ENCODE data around the gene RRP15.

Gene RRP15

DNA sequence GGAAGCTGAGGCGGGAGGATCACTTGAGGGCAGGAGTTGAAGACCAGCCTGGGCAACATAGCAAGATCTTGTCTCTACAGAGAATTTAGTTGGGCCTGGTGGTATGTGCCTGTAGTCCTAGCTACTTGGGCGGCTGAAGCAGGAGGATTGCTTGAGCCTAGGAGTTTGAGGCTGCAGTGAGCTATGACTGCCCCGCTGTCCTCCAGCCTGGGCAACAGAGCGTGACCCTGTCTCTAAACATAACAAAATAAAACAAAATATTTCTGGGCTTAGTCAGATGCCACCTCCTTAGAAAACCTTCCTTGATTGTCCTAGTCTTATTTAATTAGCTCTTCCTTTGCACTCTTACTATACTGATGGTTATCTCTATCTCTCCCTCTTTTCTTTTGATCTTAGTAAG lies 68.6 kb downstream of the RRP15 start:
- H3K4me3 ChIP-seq (ENCODE audit: low read depth, low read length) = no peak overlapping the region
- no peak for DNase-seq (ENCODE audit: low read depth)

DNA sequence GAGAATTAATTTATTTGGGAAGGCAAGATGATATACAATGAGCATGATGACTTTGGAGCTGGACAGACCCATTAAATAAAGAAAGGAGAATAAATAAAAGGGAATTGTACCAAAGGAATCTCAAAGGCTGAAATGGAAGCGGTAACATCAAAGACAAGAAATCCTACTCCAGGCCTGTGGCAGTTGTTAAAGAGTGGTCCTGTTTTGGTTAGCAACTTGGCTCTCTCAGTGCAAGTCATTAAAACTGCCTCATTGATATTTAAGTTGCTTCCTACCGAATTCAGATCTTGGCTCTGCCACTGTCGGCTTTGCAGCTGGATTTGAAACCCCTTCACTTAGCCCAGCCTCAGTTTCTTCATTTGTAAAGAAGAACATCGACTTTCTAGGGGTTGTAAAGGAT lies 70.2 kb downstream of the RRP15 start:
- DNase-seq (ENCODE audit: low read depth) = no peak
- H3K4me3 ChIP-seq (ENCODE audit: low read depth, low read length) = no peak overlapping the region

DNA sequence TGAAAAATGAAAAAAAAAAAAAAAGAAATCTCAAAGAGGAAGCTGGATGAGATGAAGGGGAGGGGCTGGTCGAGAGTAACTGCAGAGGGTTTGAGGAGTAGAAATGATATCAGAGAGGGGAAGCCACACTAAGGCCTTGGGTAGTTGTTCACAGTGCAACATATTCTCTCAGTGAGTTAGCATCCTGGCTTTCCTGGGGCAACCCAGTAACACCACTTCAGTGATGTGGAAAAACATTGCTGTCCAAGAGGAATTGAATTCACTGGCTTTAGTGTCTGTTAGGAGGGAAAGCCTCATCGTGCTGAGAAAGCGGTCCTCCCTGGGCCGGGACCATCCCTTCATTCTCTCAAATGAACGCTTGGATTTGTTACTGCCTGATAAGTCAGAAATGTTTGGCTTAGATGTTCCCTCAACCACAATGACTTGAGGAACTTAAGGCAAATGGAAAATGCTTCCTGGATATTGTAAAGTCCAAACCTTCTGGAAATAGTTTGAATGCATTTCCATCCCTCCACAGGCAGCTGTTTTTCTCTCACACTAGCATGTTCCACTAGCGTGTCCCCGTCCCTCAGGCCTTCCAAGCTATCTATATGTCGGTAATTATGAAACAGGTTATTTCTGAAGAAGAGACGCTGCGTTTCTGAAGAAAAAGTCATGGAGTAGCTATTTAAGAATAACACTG lies 72.3 kb downstream of the RRP15 start:
- DNase-seq (ENCODE audit: low read depth) = no peak
- no peak overlapping the region for H3K4me3 ChIP-seq (ENCODE audit: low read depth, low read length)

DNA sequence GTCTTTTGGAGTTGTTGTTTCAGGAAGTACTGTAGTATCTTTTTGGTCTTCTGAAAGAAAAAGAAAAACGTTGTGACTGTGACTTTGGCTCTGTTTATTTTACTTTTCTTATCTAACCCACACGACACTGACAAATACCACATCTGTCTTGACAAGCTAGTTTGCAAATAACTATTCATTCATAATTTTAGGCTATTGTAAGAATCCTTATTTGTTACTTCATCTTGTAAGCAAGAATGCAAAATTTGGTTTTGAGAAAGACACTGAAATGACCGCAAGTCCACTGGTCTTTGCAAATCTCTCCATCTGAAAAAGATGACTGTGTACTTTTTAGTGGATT lies 72.8 kb downstream of the RRP15 start:
- DNase-seq (ENCODE audit: low read depth) = no peak
- H3K4me3 ChIP-seq (ENCODE audit: low read depth, low read length) = no peak overlapping the region

DNA sequence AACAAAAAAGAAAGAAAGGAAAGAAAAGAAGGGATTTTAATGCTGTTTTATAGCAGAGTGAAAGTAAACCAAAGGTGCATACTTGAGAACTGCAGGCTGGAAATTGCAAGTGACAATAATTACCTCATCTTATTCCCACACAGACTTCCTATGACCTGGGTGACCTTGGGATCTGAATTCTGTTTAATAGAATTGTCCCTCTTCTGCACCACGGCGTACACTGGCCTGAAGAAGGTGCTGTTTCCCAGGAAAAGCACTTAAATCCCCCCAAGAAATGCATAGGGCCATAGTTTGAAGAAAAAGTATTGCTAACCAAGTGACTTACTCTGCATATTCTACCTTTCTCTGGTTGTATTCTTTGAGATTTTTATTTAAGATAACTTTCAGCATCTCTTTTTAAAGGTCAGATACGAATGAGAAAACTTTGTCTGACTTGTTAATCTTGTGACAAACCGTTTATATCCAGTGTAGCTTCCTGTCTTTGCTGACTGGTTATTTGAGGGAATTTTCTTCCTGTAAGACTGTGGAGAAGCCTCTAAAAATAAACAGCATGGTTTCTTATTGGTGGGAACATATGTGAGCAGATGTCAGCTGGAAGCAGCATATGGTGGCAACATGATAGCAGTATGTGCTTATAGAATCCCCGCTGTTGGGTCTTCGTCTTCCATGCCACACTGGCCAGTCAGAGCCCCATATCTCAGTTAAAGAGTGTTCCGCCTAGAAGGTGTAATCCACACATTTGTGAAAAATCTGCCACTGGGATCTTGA lies 76.4 kb downstream of the RRP15 start:
- no peak for DNase-seq (ENCODE audit: low read depth)
- H3K4me3 ChIP-seq (ENCODE audit: low read depth, low read length) = no peak overlapping the region

DNA sequence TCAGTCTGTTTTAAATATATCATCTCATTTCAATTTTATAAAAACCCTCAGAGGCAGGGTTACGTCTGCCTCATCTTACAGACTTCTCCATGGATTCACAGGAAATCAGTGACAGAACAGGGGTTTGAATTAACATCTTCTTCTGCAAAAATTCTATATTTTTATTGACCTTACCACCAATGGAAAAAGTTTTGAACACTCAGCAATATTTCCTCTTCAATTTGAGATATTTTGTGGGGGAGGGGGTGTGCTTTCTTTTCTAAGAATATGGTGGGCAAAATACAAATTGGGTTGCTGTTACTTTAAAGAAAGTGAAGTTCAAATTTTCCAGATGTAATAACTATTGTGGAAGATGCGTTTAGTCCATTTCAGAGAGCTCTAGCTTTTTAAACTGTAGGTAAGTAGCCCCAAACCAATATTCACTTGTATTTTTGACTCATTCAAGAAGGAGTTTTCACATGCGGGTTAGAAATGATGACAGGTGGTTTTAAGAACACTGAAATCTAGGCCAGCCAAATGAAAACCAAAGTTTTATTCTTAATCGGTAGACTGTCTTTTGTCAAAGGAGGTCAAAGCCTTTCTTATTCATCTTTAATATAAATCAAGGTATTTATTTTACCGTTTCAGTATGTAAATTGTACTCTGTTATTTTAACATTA lies 77.5 kb downstream of the RRP15 start:
- H3K4me3 ChIP-seq (ENCODE audit: low read depth, low read length) = no peak overlapping the region
- DNase-seq (ENCODE audit: low read depth) = no peak

DNA sequence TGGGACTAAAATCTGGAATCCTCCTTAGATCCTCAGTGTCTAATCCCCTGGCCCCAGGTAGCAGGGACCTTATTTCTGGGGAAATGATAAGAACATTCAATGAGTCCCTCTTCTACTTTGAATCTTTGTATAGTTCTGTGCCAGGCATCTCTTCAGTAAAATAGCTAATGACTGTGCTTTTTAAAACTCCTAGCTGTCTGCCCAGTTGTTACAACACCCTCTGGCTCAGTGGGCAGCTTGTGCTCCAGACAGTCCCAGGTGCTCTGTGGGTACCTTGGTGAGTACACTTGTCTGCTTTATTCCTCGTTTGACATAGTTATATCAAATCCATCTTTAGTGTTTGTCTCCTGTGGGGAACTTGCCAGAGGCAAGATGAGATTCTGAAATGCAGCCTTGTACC lies 78.0 kb downstream of the RRP15 start:
- H3K4me3 ChIP-seq (ENCODE audit: low read depth, low read length) = no peak overlapping the region
- DNase-seq (ENCODE audit: low read depth) = no peak

DNA sequence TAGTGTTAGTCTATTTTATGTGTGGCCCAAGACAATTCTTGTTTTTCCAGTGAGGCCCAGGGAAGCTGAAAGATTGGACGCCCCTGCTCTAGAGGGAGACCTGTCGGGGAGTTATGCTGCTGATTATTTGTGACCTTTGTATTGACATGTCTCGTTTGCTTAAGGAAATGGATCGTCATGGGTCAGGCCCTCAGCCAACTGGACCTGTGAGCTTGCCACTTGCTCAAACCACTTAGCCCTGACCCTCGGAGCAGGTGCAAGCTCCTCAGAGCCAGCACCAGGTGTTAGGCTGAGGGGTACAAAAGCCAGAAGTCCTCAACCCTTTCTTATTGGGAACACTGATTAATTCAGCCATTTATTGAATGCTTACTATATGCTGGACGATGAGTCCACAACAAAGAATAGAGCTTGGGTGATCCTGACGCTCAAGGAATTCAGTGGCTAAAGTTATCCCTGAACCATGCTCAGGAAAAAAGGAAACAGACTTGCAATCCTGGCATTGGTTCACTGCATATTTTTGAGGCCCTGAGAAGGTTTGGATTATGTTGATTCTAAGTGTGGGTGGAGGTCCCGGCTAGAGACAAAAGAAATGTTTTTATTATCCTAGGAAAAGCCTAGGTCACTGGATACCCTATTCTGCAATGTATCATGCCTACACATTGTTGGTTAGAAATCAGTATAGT lies 79.1 kb downstream of the RRP15 start:
- no peak overlapping the region for H3K4me3 ChIP-seq (ENCODE audit: low read depth, low read length)
- no peak for DNase-seq (ENCODE audit: low read depth)

DNA sequence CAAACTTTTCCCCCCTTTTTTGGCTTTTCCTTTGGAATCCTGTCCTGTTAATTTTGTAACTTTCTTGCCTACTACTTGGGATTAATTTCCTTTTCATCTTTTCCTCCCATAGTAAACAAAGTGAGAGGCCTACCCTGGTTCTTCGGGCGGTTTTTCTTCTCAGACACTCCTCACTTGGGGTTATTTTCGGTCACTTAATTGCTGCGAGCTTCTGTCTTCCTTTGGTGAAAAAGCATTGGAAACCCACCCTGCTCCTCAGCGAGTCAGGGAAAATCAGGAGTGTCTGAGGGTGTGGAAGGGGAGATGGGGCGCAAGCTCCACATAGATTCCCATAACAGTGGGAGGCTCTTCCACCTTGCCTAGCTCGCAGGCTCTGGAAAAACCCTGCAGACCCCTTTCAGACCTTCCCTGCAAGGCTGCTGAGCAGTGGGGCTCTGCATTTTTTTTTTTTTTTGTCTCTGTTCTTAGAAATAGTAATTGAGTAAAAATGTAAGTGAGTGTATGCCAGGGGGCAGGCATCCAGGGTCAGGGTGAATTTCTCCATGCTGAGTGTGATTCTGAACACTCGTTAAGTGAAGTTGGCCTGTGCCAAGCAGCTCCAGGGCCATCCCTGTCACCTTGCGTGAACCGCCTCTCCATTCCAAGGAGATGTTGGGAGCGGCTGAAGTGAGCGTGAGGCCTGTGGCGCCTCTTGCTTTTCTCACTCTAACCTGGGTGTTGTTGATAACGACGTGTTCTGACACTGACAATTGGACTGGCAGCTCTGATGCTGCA lies 80.3 kb downstream of the RRP15 start:
- no peak overlapping the region for H3K4me3 ChIP-seq (ENCODE audit: low read depth, low read length)
- no peak for DNase-seq (ENCODE audit: low read depth)

DNA sequence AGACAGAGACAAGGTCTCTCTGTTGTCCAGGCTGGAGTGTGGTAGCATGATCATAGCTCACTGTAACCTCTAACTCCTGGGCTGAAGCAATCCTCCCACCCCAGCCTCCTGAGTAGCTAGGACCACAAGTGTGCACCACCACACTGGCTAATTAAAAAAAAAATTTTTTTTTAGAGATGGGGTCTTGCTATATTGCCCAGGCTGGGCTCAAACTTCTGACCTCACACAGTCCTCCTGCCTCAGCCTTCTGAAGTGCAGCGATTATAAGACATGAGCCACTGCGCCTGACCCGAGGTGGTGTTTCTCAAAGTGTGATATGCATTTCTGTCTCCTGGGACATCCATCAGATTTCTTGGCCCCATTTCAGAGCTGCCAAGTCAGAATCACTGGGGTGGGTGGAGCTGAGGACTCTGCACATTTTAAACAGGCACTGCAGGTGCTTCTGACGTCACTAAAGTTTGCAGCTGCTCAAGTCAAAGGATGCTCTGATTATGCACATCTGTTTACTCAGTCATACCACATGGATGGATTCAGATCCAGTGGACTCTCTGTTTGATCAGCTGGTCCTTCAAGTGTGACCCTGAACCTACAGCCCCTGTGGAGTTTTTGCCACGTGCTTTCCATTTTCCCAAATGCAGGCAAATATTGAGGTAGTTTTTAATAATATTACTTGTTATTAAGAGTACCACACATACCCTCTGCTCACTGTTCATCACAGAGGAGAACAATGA lies 81.4 kb downstream of the RRP15 start:
- no peak for DNase-seq (ENCODE audit: low read depth)
- H3K4me3 ChIP-seq (ENCODE audit: low read depth, low read length) = no peak overlapping the region

DNA sequence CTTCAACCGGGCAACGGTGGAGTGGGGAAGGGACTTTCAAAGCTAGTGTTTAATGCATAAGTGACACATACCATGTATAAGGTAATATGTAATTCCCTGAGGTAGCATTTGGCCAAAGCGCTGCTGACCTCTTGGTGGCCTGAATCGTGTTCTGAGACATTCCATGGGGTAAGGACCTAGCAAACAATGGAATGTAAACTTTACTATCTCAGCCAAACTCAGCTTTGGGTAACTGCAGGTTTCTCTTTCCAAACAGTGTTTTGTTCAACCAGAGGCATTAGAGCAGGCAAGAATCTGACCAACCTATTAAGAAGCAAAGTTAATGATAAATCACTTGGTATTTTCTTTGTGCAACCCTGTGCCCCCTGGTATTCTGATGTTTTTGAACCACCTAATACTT lies 82.0 kb downstream of the RRP15 start:
- DNase-seq (ENCODE audit: low read depth) = no peak

DNA sequence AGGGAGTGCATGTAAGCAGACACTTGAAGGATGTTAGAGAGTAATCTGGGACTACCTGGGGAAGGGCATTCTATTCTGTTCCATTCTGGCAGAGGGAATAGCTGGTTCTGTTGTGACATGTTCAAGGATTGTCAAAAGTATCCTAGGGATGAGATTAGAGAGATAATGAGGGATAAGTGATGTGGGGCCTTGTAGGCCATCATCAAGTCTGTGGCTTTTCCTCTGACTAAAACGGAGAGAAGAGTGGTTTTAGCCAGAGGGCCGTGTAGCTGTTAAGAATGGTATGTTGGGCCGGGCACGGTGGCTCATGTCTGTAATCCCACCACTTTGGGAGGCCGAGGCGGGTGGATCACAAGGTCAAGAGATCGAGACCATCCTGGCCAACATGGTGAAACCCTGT lies 83.6 kb downstream of the RRP15 start:
- H3K4me3 ChIP-seq (ENCODE audit: low read depth, low read length) = no peak overlapping the region

More for the DNA sequence above, 82.0 kb downstream of the RRP15 start:
- H3K4me3 ChIP-seq (ENCODE audit: low read depth, low read length) = no peak overlapping the region

DNA sequence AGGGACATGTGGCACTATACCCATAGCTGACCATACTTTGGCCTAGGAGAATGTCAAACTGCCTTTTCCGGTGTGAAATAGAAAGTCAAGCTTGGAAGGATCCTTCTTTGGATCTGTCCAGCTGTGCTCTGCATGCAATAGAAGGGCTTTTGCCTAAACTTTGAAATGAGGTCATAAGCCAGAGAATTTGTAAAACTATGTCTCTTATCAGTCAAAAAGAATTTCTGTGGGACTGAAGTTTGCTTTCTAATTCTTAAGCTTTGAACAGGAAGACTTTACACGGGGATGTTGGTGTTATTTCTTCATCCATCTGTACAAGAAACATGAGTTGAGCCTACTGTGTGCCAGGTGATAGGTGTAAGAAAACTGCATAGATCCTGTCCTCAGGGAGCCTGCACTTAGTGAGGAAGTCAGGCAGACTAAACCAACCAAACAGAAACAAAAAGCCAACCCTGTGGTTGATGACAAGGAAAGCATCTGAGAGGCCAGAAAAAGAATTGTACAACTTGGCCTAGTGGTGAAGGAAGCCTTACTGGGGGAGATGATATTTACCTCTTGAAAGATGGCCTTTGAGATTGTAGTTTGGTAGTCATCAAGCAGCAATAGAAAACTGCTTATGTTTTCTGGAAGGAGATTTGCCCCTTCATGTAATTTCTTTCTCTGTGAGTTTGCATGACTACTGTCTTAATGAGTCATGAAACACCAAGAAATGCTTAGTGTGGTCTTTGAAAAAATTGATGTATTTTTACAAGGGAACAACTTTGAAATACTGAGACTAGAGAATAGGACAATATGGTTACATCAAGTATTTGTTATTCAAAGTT lies 84.8 kb downstream of the RRP15 start:
- H3K4me3 ChIP-seq (ENCODE audit: low read depth, low read length) = no peak overlapping the region
- DNase-seq (ENCODE audit: low read depth) = no peak

More for the DNA sequence above, 83.6 kb downstream of the RRP15 start:
- DNase-seq (ENCODE audit: low read depth) = no peak

DNA sequence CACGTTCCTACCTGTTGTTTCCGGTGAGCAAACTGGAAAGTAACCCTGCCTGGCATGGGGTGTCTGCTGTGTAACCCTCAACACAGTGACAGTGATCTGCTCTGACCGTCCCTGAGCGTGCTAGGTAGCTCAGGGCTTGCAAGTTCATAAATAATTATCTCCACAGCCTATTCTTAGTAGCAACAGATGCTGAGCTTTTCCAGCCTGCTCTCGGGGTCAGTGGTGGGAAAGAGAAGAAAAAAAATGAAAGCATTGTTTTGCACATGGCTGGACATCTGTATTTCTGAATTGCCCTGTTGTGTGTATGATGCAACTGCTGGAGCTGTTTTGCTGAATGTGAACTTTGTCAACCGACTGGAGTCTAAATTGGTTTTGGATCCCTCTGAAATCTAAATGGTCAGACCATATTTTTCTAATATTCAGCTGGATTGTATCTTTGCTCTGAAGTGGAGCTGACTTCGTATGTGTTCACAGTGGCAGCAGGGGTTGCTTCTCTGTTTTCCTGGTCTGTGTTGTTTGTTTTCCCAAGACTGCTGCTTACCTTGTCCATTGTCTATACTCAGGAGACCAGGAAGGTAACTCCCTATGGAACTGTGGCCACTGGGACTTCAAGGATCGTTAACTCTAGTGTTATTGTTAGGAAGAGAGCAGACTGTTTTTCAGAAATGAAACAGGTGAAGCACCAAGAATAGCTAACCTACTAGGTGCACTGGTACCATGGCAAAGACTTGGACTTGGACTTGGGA lies 87.0 kb downstream of the RRP15 start:
- DNase-seq (ENCODE audit: low read depth) = no peak
- no peak overlapping the region for H3K4me3 ChIP-seq (ENCODE audit: low read depth, low read length)

DNA sequence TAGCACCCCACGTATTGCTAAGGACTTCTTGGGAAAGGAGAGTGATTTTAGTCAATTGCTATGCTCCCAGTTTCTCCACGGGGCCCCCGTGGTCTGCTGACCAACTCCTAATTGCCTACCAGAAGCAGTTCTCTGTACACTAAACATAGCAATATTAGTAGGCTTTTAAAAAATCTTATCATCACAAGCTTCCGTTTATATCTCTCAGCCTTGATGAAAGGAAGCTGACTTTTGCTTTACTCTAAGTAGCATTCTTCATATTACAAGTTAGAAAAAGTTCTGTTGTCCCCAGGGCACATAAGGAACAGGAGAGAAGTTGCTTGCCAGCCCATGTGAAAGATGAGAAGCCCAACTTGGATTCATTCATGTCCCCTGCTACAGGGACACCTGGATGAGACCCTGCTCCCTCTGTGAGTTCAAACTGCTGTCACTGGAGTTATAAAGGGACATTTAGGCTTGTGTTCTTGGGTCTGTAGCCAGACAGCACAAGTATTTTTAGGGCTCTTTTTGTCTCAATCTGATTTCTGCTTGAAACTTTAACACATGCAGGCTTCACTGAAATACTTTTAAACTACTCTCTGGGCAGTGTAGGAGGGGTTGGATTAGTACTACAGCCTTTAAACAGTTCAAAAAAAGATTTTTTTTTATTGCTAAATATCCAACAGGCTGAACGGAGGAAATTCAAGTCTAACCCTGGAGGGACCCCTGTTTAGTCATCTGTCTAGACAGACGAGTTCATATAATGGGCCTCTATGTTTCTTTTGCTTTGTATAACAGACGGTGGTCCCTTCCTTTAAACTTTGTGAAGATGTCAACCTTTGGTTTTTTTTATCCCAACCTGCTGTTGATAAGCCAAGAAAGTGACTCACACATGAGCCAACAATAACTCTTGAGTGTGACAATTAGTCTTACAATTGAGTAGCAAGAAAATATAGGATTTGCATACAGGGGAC lies 89.6 kb downstream of the RRP15 start:
- DNase-seq (ENCODE audit: low read depth) = no peak
- no peak overlapping the region for H3K4me3 ChIP-seq (ENCODE audit: low read depth, low read length)

DNA sequence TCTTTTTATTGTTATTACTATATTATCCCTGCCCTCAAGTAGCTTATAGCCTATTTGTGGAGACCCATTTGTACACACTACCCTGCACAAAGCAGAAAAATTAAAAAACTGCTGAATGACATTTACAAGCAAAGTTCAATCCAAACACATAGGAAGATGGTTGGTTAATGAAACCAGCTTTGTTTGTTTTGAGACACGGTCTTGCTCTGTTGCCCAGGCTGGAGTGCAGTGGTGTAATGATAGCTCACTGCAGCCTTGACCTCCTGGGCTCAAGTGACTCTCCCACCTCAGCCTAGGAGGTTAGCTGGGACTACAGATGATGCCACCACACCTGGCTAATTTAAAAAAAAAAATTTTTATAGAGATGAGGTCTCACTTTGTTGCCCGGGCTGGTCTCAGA lies 91.6 kb downstream of the RRP15 start:
- DNase-seq (ENCODE audit: low read depth) = no peak
- H3K4me3 ChIP-seq (ENCODE audit: low read depth, low read length) = no peak overlapping the region

Data from skeletal muscle cell (primary cell).